Osteoblast (primary cell): ENCODE data around the gene AMOTL1. TPM values are rescaled to one million over a fixed set of nuclear protein-coding genes. Genes with fewer than 3 reads are reported as not detected.

Experiments used
- DNase-seq: peaks from one replicate; pipeline ENCODE4 v3.0.0; 2011; ENCODE audit warnings: low spot score, mixed read lengths; ENCODE audit not compliant: insufficient read length; ENCODE audit errors: missing footprints
- H2AFZ ChIP-seq: 2 replicates; pipeline ENCODE4 v1.6.0; 2011; ENCODE audit warnings: mild to moderate bottlenecking, low read length
- H3K27ac ChIP-seq: 2 replicates; pipeline ENCODE4 v1.5.1; 2011; ENCODE audit warnings: mild to moderate bottlenecking, low read depth, low read length, moderate library complexity
- H3K27me3 ChIP-seq: 2 replicates; pipeline ENCODE4 v1.6.0; 2012; ENCODE audit warnings: mild to moderate bottlenecking, control low read depth, inconsistent platforms, low read length, moderate library complexity; ENCODE audit not compliant: insufficient read depth
- H3K36me3 ChIP-seq: 2 replicates; pipeline ENCODE4 v1.5.1; 2011; ENCODE audit warnings: mild to moderate bottlenecking, low read length, control low read depth, moderate library complexity; ENCODE audit not compliant: insufficient read depth
- H3K4me1 ChIP-seq: 2 replicates; pipeline ENCODE4 v1.5.1; 2011; ENCODE audit warnings: mild to moderate bottlenecking, low read length, control low read depth, moderate library complexity; ENCODE audit not compliant: insufficient read depth
- H3K4me2 ChIP-seq: 2 replicates; pipeline ENCODE4 v1.6.0; 2011; ENCODE audit warnings: mild to moderate bottlenecking, low read length; ENCODE audit not compliant: insufficient read depth
- H3K4me3 ChIP-seq: fragments of 200-600 bp; sonication (generic); 3 replicates; pipeline ENCODE4 v1.5.1; 2012; ENCODE audit warnings: mild to moderate bottlenecking, low read length, inconsistent platforms; ENCODE audit not compliant: insufficient read depth
- H3K79me2 ChIP-seq: 2 replicates; pipeline ENCODE4 v1.6.0; 2012; ENCODE audit warnings: mild to moderate bottlenecking, low read length, control low read depth, inconsistent platforms; ENCODE audit not compliant: insufficient read depth
- H3K9me3 ChIP-seq: 2 replicates; pipeline ENCODE4 v1.5.1; 2011; ENCODE audit warnings: low read depth, low read length, control low read depth
- H4K20me1 ChIP-seq: 2 replicates; pipeline ENCODE4 v1.6.0; 2012; ENCODE audit warnings: mild to moderate bottlenecking, low read length, control low read depth; ENCODE audit not compliant: insufficient read depth
- CTCF ChIP-seq: IDR thresholded peaks from 2 replicates; pipeline ENCODE4 v1.5.1; 2011; ENCODE audit warnings: mild to moderate bottlenecking, low read depth, low read length, moderate library complexity; ENCODE audit errors: extremely low read depth
- total RNA-seq: library from RNA; depleted of rRNA; stranded (reverse); fragments of >200 nt; gene quantifications from 2 replicates; pipeline ENCODE4 v1.2.3, GENCODE V29; 2012

AMOTL1 gene
- total RNA-seq, 1 donor: 53.6 TPM

GRCh38 chr11:94923004-94923334 is 154.8 kb downstream of the AMOTL1 start:
- no peak for DNase-seq
- peaks cover 24% of the 10 kb centered on the region for H3K4me1 ChIP-seq
- no peak overlapping the region for H3K27ac ChIP-seq
- no peaks in the 10 kb centered on the region for H4K20me1 ChIP-seq
- no peaks in the 10 kb centered on the region for H3K79me2 ChIP-seq
- H3K9me3 ChIP-seq: no peaks in the 10 kb centered on the region
- TF ChIP-seq CTCF: no peak
- H3K4me2 ChIP-seq: no peak overlapping the region
- H2AFZ ChIP-seq: no peak overlapping the region
- no peak overlapping the region for H3K4me3 ChIP-seq
- H3K36me3 ChIP-seq: no peaks in the 10 kb centered on the region
- no peaks in the 10 kb centered on the region for H3K27me3 ChIP-seq

- Histone ChIP-seq H4K20me1 (no peaks in the 10 kb centered on the region), H3K36me3 (no peaks in the 10 kb centered on the region), H3K79me2 (no peaks in the 10 kb centered on the region), H3K4me1 (peaks cover 36% of the 10 kb centered on the region), H3K4me2 (no peak overlapping the region), H2AFZ (no peak overlapping the region), H3K27ac (no peak overlapping the region), H3K9me3 (no peaks in the 10 kb centered on the region), H3K4me3 (no peak overlapping the region), H3K27me3 (no peaks in the 10 kb centered on the region)
- no peak for TF ChIP-seq CTCF
- DNase-seq: no peak
Measured at GRCh38 chr11:94924171-94924572, 156.0 kb downstream of the AMOTL1 start.

GRCh38 chr11:94924612-94925011 is 156.5 kb downstream of the AMOTL1 start:
- DNase-seq: no peak
- Histone ChIP-seq H3K4me3 (no peak overlapping the region), H3K4me1 (peaks cover 36% of the 10 kb centered on the region), H3K36me3 (no peaks in the 10 kb centered on the region), H3K79me2 (no peaks in the 10 kb centered on the region), H4K20me1 (no peaks in the 10 kb centered on the region), H3K9me3 (no peaks in the 10 kb centered on the region), H3K27me3 (no peaks in the 10 kb centered on the region), H3K4me2 (no peak overlapping the region), H3K27ac (no peak overlapping the region), H2AFZ (no peak overlapping the region)
- no peak for TF ChIP-seq CTCF

GRCh38 chr11:94925422-94926270 is 157.5 kb downstream of the AMOTL1 start:
- Histone ChIP-seq H4K20me1 (no peaks in the 10 kb centered on the region), H3K27me3 (no peaks in the 10 kb centered on the region), H3K27ac (peak overlapping the region; percentile 64), H3K4me3 (no peak overlapping the region), H2AFZ (peak overlapping the region; percentile 23), H3K36me3 (no peaks in the 10 kb centered on the region), H3K4me1 (peaks cover 36% of the 10 kb centered on the region), H3K79me2 (no peaks in the 10 kb centered on the region), H3K4me2 (no peak overlapping the region), H3K9me3 (no peaks in the 10 kb centered on the region)
- TF ChIP-seq CTCF: no peak
- peak; percentile 53 for DNase-seq
